Neutrophil (primary cell): ENCODE results near the gene GRIK3.

Source experiments
- H3K27ac ChIP-seq: fragments of 200-600 bp; sonication (generic); 2 replicates; pipeline ENCODE4 v1.5.1; 2016; ENCODE audit warnings: mild to moderate bottlenecking, moderate library complexity
- H3K27me3 ChIP-seq: fragments of 200-600 bp; sonication (generic); 2 replicates; pipeline ENCODE4 v1.6.0; 2016; ENCODE audit warnings: mild to moderate bottlenecking
- H3K36me3 ChIP-seq: fragments of 200-600 bp; sonication (generic); 2 replicates; pipeline ENCODE4 v1.5.1; 2017
- H3K4me1 ChIP-seq, 2 experiments: fragments of 200-600 bp in 1 of 2; sonication (generic) in 1 of 2; 1 replicate in 1 of 2; 2 replicates in 1 of 2; pipeline versions ENCODE4 v1.5.1 to v1.6.1; 2013 to 2016; ENCODE audit warnings: low read depth in 1 of 2, low read length in 1 of 2, mild to moderate bottlenecking in 1 of 2, moderate library complexity in 1 of 2; ENCODE audit not compliant: control insufficient read depth in 1 of 2, insufficient read depth in 1 of 2
- H3K4me3 ChIP-seq, 2 experiments: fragments of 200-600 bp in 1 of 2; sonication (generic) in 1 of 2; 1 replicate in 1 of 2; 2 replicates in 1 of 2; pipeline ENCODE4 v1.5.1; 2013 to 2016; ENCODE audit warnings: low read depth in 1 of 2, low read length in 1 of 2, mild to moderate bottlenecking in 1 of 2, moderate library complexity in 1 of 2
- H3K9me3 ChIP-seq: fragments of 200-600 bp; sonication (generic); 2 replicates; pipeline ENCODE4 v1.5.1; 2016
- TF ChIP-seq, protein P1 (sequence below): fragments of 200-600 bp; sonication (generic); IDR thresholded peaks from 2 replicates; pipeline ENCODE4 v1.5.1; 2016; ENCODE audit warnings: antibody characterized with exemption

GRIK3 gene

DNA sequence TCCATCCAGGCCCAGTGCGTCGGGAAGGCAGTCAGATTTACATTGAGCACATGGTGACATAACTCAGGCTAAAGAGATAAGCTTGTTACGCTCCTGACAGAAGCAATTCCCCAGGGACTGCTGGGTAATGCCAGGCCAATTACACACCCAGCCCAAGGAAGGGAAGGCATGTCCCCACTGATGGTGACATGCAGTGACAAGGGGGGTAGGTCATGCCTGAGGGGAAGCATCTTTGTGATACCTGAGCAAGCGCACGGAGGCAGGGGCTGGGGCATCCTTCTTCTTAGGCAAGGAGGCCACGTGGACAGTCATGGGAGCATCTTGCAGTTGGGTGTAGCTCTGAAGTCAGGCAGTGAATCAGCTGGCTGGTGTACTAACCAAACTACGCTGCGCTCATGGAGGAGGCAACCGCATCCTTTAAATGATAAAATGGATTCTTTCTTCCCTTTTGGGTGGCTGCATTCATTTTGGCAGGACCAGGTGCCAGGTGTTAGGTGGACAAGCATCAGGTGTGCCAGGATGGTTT lies 39.6 kb upstream of the GRIK3 start:
- Histone ChIP-seq H3K4me3 (no peak overlapping the region), H3K36me3 (no peaks in the 10 kb centered on the region), H3K9me3 (no peaks in the 10 kb centered on the region), H3K27ac (no peak overlapping the region), H3K4me1 (no peaks in the 10 kb centered on the region), H3K27me3 (peaks cover 4% of the 10 kb centered on the region)
- TF ChIP-seq, protein P1, sequence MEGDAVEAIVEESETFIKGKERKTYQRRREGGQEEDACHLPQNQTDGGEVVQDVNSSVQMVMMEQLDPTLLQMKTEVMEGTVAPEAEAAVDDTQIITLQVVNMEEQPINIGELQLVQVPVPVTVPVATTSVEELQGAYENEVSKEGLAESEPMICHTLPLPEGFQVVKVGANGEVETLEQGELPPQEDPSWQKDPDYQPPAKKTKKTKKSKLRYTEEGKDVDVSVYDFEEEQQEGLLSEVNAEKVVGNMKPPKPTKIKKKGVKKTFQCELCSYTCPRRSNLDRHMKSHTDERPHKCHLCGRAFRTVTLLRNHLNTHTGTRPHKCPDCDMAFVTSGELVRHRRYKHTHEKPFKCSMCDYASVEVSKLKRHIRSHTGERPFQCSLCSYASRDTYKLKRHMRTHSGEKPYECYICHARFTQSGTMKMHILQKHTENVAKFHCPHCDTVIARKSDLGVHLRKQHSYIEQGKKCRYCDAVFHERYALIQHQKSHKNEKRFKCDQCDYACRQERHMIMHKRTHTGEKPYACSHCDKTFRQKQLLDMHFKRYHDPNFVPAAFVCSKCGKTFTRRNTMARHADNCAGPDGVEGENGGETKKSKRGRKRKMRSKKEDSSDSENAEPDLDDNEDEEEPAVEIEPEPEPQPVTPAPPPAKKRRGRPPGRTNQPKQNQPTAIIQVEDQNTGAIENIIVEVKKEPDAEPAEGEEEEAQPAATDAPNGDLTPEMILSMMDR: no peak

DNA sequence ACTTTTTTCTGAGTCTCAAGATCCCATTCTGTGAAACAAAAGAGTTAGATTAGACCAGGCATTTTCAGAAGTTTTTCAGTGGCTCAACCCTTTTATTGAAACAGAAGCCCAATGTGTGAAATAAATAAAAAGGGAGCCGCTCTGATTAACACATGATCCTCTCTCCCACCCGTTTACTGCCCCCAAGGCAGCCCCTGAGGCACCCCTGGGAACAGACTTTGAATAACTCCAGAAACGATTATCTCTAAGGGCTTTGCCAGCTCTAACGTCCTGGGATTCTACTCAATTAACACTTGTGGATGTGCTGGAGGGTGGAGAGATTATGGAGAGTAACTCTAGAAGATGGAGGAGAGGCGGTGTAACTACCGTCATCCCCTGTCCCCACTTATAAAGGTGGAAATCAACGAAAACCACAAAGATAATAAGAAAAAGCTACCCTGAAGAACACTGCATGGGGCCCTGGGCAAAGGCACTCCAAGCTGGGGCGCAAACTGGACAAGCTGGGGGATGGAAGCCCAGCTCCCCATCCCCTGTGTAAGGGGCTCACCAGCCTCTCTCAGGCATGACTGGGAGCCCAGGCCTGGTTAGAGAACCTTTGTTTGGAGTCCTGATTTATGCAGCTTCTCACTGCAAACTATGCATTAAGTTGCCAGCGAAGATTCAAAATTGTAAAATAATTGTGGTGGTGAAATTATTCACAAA lies 39.0 kb upstream of the GRIK3 start:
- Histone ChIP-seq H3K36me3 (no peaks in the 10 kb centered on the region), H3K4me1 (no peaks in the 10 kb centered on the region), H3K9me3 (no peaks in the 10 kb centered on the region), H3K4me3 (no peak overlapping the region), H3K27ac (no peak overlapping the region), H3K27me3 (peaks cover 4% of the 10 kb centered on the region)
- TF ChIP-seq, protein P1: no peak

DNA sequence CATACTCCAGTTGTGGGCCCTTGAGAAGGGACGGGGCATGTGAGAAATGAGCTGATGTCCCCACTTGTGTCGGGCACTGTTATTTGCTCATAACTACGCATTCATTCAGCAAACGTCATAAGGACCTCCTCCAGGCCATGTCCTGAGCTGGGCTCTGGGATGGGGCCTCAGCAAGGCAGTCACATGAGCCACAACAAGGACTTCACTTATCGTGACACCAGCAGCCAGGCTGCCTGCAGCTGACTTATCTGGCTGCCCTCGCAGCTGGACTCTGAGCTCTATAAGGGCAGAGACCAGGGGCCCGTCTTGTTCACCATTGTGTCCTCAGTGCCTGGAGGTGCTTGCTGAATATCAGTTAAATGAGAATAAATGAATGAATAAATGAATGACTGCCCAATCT lies 37.5 kb upstream of the GRIK3 start:
- H3K4me3 ChIP-seq: no peak overlapping the region
- TF ChIP-seq, protein P1: no peak
- no peaks in the 10 kb centered on the region for H3K9me3 ChIP-seq
- H3K36me3 ChIP-seq: no peaks in the 10 kb centered on the region
- H3K27me3 ChIP-seq: peaks cover 9% of the 10 kb centered on the region
- no peaks in the 10 kb centered on the region for H3K4me1 ChIP-seq
- H3K27ac ChIP-seq: no peak overlapping the region

DNA sequence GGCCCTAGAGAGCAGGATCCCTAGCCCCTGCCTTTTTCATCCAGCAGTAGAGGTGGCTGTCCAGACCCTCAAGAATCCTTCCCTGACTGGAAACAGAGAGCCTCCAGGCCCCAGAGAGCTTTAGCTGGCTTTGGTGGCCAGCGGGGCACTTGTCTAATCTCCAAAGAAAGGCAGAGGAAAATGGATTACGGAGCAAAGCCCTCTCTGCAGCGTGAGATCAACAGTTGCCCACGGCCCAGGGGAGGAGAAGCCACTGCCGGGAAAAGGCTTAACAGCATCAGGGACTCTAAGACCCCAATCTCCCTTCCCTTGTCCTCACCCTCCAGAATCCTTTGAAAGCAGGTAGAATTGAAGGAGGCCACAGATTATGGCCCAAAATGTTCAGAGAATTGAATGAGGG lies 35.8 kb upstream of the GRIK3 start:
- Histone ChIP-seq H3K27me3 (peaks cover 9% of the 10 kb centered on the region), H3K4me3 (no peak overlapping the region)
- TF ChIP-seq, protein P1: no peak

DNA sequence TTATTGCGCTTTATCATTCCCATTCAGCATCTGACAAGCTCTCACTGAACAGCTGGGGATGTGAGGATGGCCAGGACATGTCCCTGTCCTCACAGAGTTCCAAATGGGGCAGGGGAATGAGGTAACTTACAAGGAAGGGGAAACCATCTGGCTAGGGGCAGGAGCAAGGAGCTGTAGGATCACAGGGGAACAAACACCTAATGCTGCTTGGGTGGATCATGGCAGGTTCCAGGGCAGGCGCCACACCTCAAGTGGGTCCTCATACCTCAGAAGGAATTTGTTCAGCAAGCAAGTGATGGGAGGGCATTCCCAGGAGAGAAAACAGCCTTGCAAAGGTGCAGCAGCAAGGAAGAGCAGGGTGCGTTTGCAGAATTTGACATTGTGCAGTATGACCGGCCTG lies 35.1 kb upstream of the GRIK3 start:
- Histone ChIP-seq H3K27ac (no peak overlapping the region), H3K9me3 (no peaks in the 10 kb centered on the region), H3K4me3 (no peak overlapping the region), H3K4me1 (no peaks in the 10 kb centered on the region), H3K36me3 (no peaks in the 10 kb centered on the region), H3K27me3 (peaks cover 9% of the 10 kb centered on the region)
- TF ChIP-seq, protein P1: no peak

More for the DNA sequence above, 35.8 kb upstream of the GRIK3 start:
- Histone ChIP-seq H3K4me1 (no peaks in the 10 kb centered on the region), H3K9me3 (no peaks in the 10 kb centered on the region), H3K27ac (no peak overlapping the region), H3K36me3 (no peaks in the 10 kb centered on the region)
